Islet precursor cell (in vitro differentiated cells): ENCODE results near the gene GKN1.

ENCODE experiments used
- DNase-seq: peaks from one replicate; pipeline ENCODE4 v3.0.0-alpha.2; 2018

The GKN1 gene

DNA sequence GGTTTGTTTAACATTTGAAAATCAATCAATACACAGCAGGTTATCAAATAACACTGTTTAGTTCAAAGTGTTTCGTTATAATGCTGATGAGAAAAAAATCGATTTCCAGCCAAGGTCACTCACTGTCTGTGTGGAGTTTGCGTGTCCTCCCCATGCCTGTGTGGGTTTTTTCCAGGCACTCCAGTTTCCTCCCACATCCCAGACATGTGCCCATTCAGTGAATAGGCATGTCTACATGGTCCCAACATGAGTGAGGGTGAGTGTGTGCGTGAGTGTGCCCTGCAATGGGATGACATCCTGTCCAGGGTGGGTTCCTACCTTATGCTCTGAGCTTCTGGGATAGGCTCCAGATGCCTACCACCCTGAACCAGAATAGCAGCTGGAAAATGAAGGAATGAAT is 13.1 kb upstream of the GKN1 start:
- no peak for DNase-seq

GRCh38 chr2:68964282-68964681 is 10.2 kb upstream of the GKN1 start:
- DNase-seq, result no peak

- no peak for DNase-seq
These were observed 6.2 kb upstream of the GKN1 start for GRCh38 chr2:68968221-68968620.

- DNase-seq, result no peak
These were observed 4.5 kb upstream of the GKN1 start for GRCh38 chr2:68969736-68970490.

DNA sequence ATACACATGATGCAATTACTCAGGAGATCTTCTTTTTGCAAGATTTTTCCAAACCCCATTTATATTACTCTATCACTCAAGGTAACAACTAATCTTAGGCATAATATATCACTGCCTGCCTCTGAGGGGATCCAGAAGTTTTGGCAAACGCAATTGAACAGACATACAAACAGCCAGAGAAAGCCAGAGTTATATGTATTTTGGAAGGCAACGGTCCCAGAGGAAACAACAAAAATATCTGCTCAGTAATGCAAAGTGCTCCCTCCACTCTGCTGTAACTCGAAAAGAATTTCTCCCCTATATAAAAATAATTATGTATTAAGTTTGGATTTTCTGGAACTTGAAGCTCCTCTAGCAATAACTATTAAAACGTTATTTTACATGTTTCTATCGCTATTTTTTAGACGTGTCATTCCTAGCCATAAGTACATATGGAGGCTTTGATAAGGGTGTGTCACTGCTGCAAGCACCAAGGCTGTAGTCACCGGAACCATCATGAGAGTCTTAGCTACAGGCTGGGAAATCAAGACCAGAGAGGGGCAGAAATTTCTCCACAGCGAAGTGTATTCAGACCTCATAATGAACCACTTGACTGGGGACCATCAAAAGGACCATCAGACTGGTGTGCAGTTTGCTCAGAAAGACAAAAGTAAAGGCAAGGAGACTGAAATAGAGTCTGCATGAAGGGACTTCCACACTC is 3.7 kb upstream of the GKN1 start:
- DNase-seq, result no peak

GRCh38 chr2:68971591-68972231 is 2.7 kb upstream of the GKN1 start:
- DNase-seq, result peak; percentile 62

- DNase-seq, result no peak
These were observed 670 bp downstream of the GKN1 start for GRCh38 chr2:68974946-68975665.

DNA sequence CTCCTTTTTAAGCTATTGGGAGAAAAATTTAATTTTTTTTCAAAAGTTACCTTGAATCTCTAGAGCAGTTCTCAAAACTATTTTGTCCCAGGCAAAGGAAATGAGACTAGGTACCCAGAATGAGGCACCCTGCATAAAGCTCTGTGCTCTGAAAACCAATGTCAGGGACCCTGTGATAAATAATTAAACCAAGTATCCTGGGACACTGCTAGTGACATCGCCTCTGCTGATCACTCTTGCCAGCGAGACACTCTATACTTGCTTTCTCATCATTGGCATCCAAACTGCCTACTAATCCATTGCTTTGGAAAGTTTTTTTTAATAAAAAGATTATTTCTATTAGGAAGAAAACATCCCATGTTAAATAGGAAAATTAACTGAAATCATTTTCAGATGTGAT is 1.4 kb downstream of the GKN1 start:
- no peak for DNase-seq

- DNase-seq, result no peak
These were observed 3.0 kb downstream of the GKN1 start for GRCh38 chr2:68977453-68977852.

- no peak for DNase-seq
These were observed 3.7 kb downstream of the GKN1 start for GRCh38 chr2:68978098-68978497.

DNA sequence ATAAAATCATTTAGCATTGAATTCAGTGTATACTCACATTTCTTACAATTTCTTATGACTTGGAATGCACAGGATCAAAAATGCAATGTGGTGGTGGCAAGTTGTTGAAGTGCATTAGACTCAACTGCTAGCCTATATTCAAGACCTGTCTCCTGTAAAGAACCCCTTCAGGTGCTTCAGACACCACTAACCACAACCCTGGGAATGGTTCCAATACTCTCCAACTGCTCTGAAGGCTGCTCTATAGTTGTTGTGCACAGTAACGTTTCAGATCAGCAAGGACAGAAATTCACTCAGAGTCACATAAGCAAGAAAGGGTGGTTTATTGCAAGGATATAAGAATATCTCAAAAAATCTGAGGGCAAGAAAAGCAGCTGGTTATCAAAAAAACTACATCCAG is 6.5 kb downstream of the GKN1 start:
- DNase-seq, result no peak

DNA sequence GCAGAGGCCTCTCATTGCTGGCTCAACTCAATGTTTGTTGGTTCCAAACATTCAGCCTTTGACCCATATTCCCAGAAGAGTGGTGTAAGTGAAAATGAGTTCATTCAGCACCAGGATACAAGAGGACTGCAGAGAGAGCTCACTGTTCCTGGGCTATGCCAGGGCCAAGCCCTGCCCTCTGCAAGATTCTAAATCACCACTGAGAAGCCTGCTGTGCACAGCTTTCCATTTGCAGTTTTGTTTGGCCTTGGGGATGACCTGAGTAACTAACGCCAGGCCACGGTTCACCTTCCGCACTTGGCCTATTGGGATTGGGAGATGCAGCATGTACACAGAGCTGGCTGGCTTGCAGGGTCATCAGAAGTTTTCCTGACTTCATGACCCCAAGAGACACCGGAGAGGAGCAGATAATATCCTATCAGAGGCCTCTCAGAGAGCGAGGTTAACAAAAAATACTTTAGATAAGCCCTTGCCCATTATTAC is 12.6 kb downstream of the GKN1 start:
- DNase-seq, result no peak

DNA sequence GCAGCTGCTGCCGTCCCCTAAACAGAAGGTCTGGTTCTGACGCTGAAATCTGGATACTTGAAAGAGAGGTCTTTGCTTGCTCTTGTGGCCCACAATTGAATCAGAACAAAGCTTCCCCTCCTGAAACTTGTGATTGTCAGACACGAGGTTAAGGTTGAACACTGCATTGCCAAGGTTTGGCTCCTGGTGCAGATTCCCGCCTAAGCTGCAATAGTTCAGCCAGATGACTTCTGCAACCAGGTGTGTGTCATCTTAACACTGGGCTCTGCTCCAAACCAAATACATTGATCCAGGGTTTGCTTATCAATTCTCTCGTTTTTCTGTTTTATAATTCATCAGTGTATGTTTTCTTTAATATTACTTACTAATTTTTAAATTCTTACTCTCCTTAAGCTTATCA is 14.6 kb downstream of the GKN1 start:
- DNase-seq, result no peak

DNA sequence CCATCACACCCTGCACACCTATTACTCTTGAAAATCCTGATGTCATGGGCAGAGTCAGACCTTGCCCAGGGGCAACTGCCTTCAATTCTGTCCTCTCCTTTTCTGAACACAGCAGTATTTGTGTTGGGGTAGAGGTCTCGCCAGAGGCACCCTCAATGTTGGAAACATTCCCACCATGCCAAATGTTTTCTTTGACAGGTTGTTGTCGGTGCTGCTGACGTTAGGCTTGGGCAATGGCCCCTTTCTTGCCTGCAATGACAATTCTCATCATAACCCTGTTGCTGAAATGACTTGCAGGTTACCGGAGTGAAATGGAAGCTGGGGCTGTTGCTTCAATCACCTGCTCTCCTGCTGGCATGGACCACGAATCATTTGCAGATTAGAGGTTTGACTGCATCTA is 17.9 kb downstream of the GKN1 start:
- DNase-seq, result no peak

DNA sequence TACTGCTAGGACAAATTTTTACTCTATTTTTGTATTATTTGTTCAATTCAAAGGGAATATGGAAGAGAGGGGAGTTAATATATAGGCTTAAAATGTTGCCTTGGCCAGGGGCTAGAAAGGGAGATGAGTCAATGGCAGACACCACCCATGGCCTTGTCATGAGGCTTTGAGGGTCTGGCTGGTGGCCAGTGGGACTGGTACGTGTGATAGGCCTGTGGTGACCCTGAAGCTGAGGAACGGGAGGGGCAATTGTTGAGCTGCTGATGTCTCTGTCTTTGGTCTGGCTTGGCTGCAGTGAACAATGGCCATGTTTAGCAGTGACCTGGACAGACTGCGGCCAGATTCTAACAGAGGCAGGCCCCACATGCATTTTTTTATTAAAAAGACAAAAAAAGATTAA is 18.5 kb downstream of the GKN1 start:
- DNase-seq, result no peak

GRCh38 chr2:68993660-68994059 is 19.2 kb downstream of the GKN1 start:
- no peak for DNase-seq

DNA sequence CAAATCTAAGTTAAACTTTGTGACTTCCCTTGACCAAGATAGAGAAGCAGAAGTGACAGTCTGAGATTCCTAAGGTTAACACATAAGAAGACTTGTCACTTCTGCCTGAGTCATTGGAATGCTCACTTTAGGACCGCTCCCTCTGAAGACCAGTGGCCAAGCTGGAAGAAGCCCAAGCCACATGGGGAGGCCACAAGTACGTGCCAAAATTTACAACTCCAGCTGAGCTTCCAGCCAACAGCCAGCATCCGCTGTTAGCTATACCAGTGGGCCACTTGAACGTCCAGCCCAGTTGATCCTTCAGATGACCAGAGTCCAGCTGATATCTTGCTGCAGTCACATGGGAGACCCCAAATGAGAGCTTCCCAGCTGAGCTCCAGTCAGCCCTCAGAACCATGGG is 20.4 kb downstream of the GKN1 start:
- no peak for DNase-seq

DNA sequence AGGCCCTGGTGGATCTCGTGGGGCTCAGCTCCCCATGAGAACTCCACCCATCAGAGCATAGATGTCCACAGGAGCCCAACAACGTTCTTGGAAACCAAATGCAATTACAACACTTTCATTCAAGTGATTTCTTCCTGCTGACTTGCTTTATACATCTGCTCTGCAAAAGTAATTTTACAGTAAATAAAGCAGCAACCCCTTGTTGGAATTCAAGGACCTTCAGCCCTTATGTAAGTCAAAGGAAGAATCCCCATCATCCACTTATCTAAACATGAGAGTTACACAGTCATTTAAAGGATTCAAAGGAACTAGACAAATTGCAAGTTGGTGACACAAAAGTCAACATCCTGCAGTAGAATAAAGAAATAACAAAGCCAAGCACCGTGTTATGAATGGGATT is 21.5 kb downstream of the GKN1 start:
- no peak for DNase-seq

DNA sequence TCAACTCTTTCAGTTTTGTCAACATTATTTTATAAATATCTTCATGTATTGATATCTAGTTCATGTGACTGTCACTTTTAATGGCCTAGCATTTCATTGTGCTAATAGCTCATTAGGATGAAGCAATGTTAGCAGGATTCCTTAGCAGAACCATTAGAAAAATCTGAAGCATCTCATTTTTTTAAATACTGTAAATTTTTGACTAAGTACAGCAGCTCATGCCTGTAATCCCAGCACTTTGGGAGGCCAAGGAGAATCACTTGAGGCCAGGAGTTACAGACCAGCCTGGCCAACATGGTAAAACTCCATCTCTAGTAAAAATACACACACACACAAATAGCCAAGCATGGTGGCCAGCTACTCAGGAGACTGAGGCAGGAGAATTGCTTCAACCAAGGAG is 23.0 kb downstream of the GKN1 start:
- no peak for DNase-seq

DNA sequence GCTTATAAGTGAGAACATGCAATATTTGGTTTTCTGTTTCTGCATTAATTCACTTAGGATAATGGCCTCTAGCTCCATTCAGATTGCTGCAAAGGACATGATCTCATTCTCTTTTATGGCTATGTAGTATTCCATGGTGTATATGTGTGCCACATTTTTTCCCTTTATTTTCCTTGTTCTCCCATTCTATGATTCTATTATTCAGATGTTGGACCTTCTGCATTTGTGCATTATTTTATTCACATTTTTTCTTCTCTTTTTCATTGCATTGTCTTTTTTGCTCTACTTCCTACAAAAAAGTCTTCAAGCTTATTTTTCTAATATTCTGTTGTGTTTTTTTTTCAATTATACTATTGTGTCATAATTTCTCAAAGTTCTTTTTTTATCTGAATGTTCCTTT is 27.4 kb downstream of the GKN1 start:
- no peak for DNase-seq

DNA sequence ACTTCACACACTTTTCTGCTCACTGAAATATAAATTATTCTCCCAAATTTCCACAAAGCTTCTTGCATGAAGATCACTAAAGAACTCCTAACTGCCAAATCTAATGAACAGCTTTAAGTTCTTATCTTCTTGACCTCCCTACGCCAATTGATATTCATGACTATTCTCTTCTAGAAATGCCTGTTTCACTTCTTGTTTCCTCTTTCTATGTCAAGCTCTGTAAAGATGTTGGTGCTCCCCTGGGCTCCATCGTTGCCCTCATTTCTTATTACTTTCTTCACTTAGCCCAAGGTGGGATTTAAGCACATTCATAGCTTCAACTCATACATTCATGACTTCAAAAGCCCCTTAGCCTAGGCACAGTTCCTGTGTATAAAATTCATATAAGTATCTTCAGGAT is 29.3 kb downstream of the GKN1 start:
- no peak for DNase-seq

DNA sequence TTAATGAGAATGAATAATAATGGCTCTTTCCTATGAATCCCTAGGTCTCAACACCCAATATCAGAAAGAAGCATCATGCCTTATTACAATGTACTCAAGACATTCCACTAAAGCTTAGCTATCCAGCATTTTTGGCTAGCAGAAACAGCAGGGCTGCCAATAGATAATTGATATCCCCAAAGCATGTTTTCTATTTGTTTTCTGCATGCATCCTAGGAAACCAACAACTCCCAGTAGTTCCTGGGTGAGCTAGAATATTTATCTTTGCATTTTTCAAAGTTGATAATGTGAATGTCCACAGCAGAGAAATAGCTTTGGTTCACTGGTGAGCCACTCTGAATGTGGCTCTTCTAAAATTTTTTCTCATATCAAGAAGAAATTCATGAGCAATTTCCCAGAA is 32.7 kb downstream of the GKN1 start:
- no peak for DNase-seq

DNA sequence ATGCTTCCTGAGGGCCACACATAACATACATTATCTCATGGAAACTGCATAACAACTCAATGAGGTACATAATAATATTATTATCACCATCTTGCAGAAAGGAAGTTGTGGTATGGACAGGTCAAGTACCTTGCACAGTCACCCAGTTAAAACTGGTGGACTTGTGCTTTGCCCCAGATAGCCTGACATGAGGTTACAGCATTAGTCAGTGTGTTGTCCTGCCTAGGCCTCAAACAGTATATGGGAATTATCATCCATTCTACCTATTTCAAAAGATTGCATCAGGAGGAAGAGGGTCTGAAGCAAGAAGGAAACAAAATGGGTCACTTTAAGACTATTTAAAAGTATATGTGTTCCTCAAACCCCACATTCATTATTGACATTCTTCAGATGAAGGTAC is 33.2 kb downstream of the GKN1 start:
- DNase-seq, result no peak
